ENCODE data around the gene LCK.

The LCK gene

GRCh38 chr1:32327204-32327603 is 76.1 kb downstream of the LCK start:
- TF ChIP-seq, protein P1, sequence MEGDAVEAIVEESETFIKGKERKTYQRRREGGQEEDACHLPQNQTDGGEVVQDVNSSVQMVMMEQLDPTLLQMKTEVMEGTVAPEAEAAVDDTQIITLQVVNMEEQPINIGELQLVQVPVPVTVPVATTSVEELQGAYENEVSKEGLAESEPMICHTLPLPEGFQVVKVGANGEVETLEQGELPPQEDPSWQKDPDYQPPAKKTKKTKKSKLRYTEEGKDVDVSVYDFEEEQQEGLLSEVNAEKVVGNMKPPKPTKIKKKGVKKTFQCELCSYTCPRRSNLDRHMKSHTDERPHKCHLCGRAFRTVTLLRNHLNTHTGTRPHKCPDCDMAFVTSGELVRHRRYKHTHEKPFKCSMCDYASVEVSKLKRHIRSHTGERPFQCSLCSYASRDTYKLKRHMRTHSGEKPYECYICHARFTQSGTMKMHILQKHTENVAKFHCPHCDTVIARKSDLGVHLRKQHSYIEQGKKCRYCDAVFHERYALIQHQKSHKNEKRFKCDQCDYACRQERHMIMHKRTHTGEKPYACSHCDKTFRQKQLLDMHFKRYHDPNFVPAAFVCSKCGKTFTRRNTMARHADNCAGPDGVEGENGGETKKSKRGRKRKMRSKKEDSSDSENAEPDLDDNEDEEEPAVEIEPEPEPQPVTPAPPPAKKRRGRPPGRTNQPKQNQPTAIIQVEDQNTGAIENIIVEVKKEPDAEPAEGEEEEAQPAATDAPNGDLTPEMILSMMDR (IDR thresholded peaks at IDR 0.05; ENCODE audit: low read length) = no peak
- TF ChIP-seq EZH2 (IDR thresholded peaks at IDR 0.05; ENCODE audit: borderline replicate concordance, low read length) = no peak
- H3K9me2 ChIP-seq (ENCODE audit: low read depth, low read length) = no peaks in the 10 kb centered on the region
- no peak overlapping the region for H3K9ac ChIP-seq (ENCODE audit: low read length)
- H2AFZ ChIP-seq (ENCODE audit: low read length) = no peak overlapping the region
- no peaks in the 10 kb centered on the region for H3K27me3 ChIP-seq (ENCODE audit: insufficient read depth, low read length)
- H3K27ac ChIP-seq (ENCODE audit: low read depth, low read length, poor library complexity, severe bottlenecking) = no peak overlapping the region
- no peak overlapping the region for H3K4me3 ChIP-seq (ENCODE audit: low read depth, low read length, poor library complexity, severe bottlenecking)
- 0 out of 2 replicates have a peak, but pooled peaks cover 5% of the 10 kb centered on the region for H3F3A ChIP-seq (ENCODE audit: insufficient read depth, low read length)
- no peak overlapping the region for H3K4me2 ChIP-seq (ENCODE audit: low read length)
- no peaks in the 10 kb centered on the region for H3K9me3 ChIP-seq (ENCODE audit: low read length)
- no peaks in the 10 kb centered on the region for H4K20me1 ChIP-seq (ENCODE audit: insufficient read depth, low read length)
- no peaks in the 10 kb centered on the region for H3K79me2 ChIP-seq (ENCODE audit: insufficient read depth, low read length)
- H3K36me3 ChIP-seq (ENCODE audit: insufficient read depth, low read length) = peaks cover 98% of the 10 kb centered on the region
- peaks cover 12% of the 10 kb centered on the region for H3K4me1 ChIP-seq (ENCODE audit: insufficient read depth, low read length, severe bottlenecking)

GRCh38 chr1:32329931-32330466 is 78.9 kb downstream of the LCK start:
- H3K27ac ChIP-seq (ENCODE audit: low read depth, low read length, poor library complexity, severe bottlenecking) = no peak overlapping the region
- H3K4me1 ChIP-seq (ENCODE audit: insufficient read depth, low read length, severe bottlenecking) = peaks cover 27% of the 10 kb centered on the region

GRCh38 chr1:32330558-32331151 is 79.6 kb downstream of the LCK start:
- Histone ChIP-seq H3K9me2 (ENCODE audit: low read depth, low read length) (no peaks in the 10 kb centered on the region), H3K79me2 (ENCODE audit: insufficient read depth, low read length) (peaks cover 7% of the 10 kb centered on the region; the same call in 1 of the 2 replicates), H3K4me2 (ENCODE audit: low read length) (no peak overlapping the region), H3K27ac (ENCODE audit: low read depth, low read length, poor library complexity, severe bottlenecking) (no peak overlapping the region), H3F3A (ENCODE audit: insufficient read depth, low read length) (peaks cover 15% of the 10 kb centered on the region), H3K4me3 (ENCODE audit: low read depth, low read length, poor library complexity, severe bottlenecking) (no peak overlapping the region), H2AFZ (ENCODE audit: low read length) (no peak overlapping the region), H3K36me3 (ENCODE audit: insufficient read depth, low read length) (peaks cover 90% of the 10 kb centered on the region), H3K4me1 (ENCODE audit: insufficient read depth, low read length, severe bottlenecking) (peaks cover 28% of the 10 kb centered on the region), H3K9ac (ENCODE audit: low read length) (no peak overlapping the region), H3K9me3 (ENCODE audit: low read length) (no peaks in the 10 kb centered on the region), H4K20me1 (ENCODE audit: insufficient read depth, low read length) (no peaks in the 10 kb centered on the region), H3K27me3 (ENCODE audit: insufficient read depth, low read length) (no peaks in the 10 kb centered on the region)
- TF ChIP-seq EZH2 (IDR thresholded peaks at IDR 0.05; ENCODE audit: borderline replicate concordance, low read length) = no peak
- TF ChIP-seq, protein P1 (IDR thresholded peaks at IDR 0.05; ENCODE audit: low read length) = no peak

More at GRCh38 chr1:32329931-32330466, 78.9 kb downstream of the LCK start:
- Histone ChIP-seq H3K9me3 (ENCODE audit: low read length) (no peaks in the 10 kb centered on the region), H3K79me2 (ENCODE audit: insufficient read depth, low read length) (peaks cover 4% of the 10 kb centered on the region; the same call in 1 of the 2 replicates), H3K4me3 (ENCODE audit: low read depth, low read length, poor library complexity, severe bottlenecking) (no peak overlapping the region), H3K9ac (ENCODE audit: low read length) (no peak overlapping the region), H3K9me2 (ENCODE audit: low read depth, low read length) (no peaks in the 10 kb centered on the region), H3K4me2 (ENCODE audit: low read length) (no peak overlapping the region), H3F3A (ENCODE audit: insufficient read depth, low read length) (peaks cover 15% of the 10 kb centered on the region), H4K20me1 (ENCODE audit: insufficient read depth, low read length) (no peaks in the 10 kb centered on the region), H3K27me3 (ENCODE audit: insufficient read depth, low read length) (no peaks in the 10 kb centered on the region), H3K36me3 (ENCODE audit: insufficient read depth, low read length) (peaks cover 97% of the 10 kb centered on the region), H2AFZ (ENCODE audit: low read length) (no peak overlapping the region)
- TF ChIP-seq EZH2 (IDR thresholded peaks at IDR 0.05; ENCODE audit: borderline replicate concordance, low read length) = no peak
- TF ChIP-seq, protein P1 (IDR thresholded peaks at IDR 0.05; ENCODE audit: low read length) = no peak

Measured in OCI-LY1 (cell line).